EH (cell line): ENCODE results near the gene SAMD7.

ENCODE experiments used
- DNase-seq: peaks from one replicate; pipeline ENCODE4 v3.0.0-alpha.2; 2015; ENCODE audit warnings: low read depth

The SAMD7 gene, protein sequence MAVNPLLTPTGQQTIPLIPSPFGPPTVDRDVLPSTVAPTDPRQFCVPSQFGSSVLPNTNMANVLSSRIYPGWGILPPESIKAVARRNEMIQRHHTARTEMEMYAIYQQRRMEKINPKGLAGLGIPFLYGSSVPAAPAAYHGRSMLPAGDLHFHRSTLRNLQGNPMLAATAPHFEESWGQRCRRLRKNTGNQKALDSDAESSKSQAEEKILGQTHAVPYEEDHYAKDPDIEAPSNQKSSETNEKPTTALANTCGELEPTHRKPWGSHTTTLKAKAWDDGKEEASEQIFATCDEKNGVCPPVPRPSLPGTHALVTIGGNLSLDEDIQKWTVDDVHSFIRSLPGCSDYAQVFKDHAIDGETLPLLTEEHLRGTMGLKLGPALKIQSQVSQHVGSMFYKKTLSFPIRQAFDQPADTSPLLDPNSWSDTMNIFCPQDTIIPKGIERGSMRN

DNA sequence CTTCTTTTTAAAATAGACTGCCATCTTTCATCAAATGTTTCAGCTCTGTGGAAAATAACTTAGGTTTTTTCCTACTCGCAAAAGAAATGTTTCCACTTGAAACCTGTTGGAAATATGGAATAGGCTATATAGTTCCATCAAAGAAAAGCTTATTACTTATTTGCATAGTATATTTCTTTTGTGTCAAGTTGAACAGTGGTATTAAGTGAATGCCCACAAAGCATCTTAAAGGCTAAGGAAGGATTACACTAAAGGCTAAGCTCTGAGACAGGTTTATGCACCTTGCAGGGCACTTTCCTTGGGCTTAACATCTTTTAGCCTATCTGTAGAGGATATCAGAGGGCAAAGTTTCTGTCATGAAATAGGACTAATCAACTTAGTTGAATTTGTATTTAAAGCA lies at the start of gene SAMD7:
SAMD7 (plus strand) TSS at position 301 of the 400 bp plus-strand sequence. CDS start 7,927 bp downstream, outside the sequence.
- no peak for DNase-seq

DNA sequence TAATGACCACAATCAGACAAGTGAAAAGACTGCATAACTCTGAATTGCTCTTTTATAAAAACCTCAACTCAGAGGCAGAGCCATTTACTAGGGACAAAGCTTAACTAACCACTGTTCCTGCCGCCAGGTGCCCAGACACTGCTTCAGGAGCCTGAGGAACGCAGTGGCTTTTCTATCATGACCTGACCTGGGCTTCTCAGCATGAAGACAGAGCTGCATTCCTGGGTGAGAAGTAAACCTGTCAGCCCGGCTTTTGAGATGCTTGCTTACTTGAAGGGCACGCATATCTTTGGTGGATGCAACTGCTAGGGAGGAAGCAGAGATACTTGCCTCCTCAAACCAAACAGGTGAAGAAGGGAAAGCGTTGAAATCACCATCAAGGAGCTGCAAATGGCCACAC lies 49.5 kb upstream of the SAMD7 start:
- DNase-seq, result no peak

DNA sequence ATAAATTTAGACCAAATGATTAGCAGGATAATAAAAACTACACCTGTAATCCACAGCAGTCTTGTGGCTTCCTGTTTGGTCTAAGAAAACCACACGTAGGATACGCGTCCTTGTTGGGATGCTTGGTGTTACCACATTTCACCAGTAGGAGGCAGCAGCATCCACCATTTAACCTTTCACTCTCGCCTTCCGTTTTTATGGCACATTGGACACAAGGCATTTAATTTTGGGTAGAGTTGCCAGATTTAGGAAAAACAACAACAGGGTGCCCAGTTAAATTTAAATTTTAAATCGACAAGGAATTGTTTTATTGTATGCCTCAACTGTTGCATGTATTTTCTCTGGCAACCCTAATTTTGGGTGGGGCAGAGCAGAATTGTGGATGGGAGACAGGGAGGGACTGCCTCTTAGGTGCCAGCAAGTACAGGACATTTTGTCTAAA lies 47.9 kb upstream of the SAMD7 start:
- DNase-seq, result peak; percentile 65

DNA sequence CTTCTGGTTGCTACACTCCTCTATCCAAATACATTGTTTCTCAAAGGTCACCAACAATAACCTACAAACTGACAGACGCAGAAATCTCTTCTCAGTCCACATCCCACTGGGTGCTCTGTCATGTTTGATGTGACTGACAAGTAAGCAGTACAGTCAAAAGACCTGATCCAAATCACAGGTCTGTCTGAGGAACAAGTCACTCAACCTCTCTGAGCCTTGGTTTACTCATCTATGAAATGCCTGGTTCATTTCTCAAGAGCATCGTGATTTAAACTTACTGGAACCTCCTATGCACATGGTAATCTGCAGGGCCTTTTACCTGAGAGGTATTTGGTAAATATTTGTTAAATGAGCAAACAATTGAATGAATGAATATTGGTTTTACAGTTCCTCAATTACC lies 47.1 kb upstream of the SAMD7 start:
- DNase-seq, result no peak

DNA sequence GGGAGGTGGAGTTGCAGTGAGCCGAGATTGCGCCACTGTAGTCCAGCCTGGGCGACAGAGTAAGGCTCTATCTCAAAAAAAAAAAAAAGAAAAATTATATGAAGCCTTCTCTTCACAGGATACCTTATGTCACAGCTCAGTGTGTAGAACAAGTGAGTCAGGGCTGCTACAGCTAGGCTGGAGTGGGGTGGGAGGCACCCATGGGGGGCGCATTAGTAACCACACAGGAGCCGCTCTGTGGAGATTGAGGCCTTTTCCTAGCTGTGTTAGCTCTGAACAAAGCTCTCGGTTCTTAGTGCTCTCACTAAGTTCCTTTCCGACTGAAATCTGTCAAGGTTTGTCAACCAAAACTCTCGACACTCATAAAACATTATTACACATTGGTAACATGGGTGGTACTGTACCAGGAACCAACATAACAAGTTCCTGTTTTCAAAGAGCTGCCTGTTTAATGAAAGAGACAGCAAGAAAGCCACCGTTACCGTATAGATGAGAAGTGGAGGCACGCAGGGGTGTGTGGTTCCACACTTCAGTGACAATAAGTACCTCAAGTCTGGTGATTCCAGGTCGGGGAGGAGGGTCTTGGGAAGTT lies 46.1 kb upstream of the SAMD7 start:
- DNase-seq, result no peak

DNA sequence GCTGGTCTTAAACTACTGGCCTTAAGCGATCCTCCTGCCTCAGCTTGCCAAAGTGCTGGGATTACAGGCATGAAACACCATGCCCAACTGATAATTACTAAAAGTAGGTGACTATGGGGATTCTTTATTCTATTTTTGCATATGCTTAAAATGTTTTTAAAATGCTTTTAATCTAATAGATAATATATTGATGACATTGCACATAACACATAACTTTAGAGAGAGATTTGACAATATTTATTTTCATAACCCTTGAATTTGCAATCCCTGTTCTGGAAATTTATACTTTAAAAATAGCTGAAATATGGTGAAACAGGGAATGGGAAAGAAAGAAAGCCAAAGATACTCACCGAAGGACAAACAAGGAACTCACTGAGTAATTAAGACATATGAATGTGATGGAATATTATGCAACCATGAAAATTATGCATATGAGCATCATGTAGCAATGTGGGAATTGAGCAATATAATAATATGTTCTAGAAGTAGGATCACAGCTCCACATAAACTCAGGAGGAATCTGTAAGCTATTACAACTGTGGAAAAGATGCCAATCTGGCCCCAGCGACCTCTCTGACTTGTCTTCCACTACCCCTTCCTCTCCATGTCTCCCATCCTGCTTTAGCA lies 43.7 kb upstream of the SAMD7 start:
- no peak for DNase-seq

DNA sequence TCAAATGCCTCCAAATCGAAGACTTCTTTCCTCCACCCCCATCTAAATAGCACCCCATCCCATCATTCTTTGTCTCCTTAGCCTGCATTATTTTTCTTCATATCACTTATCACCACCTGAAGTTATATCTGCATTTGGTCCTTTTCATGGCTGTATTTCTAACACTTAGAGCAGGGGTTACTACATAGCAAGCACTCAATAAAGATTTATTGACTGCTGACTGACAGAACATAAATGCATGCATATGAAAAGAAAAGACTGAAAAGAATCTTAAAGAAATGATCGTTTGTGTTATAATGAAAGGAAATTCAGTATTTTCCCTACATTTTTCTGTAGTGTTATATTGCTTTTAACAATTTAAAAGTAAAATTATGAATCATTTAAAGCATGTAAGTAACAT lies 43.0 kb upstream of the SAMD7 start:
- no peak for DNase-seq

DNA sequence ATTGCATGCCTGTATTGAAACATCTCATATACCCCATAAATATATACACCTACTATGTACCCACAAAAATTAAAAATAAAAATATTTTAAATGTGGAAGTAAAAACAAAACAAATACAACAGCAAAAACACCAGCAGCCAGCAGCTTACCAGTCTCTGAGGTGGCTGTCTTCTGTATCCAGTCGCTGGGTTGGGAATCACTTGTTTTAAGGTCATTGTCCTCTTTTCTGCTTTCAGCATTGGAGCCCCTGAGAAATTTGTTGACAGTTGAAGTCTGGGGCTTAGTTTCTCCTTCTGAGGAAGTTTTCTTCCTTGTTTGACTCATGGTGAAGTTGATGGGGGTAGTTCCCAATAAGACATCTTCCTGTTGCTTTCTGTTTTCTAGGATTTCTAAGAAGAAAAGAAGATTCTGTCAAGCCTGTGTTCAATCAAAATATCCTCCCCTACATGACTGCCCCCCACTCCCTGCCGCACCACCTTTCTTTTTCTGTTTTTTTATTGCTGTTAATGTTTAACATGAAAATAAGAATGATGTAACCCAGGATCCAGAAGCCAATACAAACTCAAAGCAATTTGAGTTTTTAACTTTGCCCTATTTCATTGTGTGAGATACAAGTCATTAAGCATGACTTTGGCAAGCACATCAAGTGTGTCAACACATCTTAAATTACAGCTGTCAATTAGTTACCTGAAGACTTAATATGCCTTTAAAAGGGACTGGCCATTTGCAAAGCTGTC lies 41.7 kb upstream of the SAMD7 start, which contains the start of gene LRRC31:
LRRC31 (minus strand) TSS at position 452 of the 737 bp plus-strand sequence; CDS start at position 324, 128 bp downstream.
- no peak for DNase-seq

DNA sequence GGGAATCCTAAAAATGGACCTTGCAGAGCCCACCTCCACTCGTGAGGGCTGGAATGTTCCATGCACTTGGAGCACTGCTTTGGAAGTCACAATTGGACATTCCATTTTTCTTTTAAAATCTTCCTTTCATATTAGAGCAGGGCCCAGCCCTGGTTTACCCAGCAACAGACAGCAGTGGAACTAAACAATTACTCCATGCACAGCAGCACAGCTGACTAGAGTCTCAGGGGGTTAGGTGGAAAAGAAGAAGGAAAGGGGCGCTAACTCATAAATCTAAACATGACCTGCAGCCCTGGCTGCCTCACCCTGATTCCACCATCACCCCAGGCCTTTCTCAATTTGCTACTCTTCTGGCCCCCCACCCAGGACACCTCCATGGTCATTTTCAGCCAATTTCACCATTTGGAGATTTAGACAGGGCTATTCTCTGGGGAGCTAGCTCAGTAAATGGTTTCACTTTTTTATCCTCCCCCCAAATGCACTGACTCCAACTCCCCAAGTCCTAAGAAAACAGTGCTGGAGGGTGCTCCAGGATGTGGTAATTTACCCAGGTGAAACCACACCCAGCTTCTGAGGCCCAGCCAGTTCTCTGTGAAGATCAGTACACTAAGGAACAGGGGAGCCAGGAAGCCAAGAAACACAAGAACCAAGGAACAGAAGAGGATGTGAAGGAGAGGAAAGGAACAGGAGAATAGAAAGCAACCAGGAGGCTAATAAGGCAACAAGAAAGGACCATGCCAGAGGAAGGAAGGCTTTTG lies 40.1 kb upstream of the SAMD7 start:
- DNase-seq, result no peak

DNA sequence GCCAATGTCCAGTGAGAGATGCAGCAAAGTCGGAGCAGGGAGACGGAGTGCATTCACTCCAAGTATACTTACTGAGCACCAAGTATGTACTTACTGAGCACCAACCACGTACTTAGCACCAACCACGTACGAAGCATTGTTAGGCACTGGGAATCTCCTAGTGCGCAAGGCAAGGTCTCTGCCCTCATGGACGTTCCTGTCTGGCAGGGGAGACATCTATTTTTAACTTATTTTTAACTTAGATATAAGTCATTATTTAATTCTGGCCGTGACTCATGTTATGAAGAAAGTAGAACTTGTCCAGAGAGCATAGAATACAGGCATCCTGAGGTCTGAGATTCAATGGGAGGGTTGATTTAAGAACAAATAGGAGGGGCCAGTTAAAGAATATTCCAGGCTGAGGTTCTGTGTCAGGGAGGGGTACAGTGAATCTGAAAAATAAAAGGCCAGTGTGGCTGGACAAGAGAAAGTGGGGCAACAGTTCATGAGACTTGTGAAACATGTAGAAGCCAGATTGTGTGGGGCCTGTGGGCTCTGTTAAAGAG lies 32.3 kb upstream of the SAMD7 start:
- no peak for DNase-seq

DNA sequence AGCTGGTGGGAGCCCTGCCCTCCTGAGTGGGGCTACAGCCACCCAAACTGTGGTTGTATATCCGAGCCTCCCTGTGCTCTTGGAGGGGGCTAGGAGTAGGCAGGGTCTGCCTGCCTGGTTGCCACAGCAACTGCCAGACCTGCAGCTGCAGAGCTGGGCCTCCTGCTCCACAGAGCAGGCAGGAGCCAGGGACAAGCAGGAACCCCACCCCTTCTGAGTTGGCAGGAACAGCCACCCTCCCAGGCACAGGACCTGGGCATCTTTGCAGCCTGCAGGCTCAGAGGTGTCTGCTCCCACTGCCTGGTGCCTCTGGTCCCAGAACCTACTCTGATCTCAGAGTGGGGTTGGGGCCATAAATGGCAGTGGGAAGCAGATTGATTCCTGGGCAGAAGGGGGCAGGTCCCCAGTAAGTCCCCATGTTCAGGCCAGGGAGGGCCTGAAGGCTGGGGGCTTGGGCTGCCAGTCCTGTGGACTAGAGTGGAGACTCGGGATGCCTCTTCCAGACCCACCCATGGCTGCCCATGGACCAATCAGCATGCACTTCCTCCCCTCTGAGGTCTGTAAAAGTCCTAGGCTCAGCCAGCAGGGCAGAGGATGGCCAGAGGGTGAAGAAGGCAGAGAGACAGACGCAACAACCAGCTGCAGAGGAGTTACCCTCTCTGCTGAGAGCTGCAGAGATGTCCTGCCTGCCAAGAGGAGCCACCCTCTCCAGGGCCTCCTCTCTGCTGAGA lies 31.4 kb upstream of the SAMD7 start:
- no peak for DNase-seq

DNA sequence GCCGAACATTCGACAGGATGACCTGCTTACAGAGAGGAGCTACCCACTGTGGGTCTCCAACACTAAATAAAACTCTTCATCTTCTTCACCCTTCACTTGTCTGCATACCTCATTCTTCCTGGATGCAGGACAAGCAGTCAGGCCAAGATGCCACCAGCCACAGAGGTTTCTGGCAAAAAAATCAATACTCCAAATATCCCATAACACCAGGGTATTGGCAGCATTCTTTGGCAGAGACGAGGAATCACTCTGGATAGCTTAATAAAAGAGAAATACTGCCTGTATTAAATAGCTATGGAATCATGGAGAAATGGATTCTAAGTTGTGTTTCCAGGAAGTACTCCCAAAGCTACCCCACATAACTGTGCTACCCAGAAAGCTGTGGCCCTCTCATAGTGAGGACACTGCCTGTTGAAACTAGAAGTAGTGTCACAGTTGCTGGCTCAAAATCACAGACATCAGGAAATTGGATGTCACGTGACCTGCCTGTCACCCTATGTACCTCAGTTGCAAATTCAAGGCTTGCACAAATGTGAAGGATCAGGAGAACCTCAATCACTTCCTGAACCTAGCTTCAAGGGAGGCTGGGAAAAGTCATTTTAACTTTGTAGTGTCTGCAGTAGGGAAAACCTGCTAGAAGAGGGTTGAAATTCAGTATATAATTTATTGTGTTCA lies 30.7 kb upstream of the SAMD7 start:
- DNase-seq, result no peak

DNA sequence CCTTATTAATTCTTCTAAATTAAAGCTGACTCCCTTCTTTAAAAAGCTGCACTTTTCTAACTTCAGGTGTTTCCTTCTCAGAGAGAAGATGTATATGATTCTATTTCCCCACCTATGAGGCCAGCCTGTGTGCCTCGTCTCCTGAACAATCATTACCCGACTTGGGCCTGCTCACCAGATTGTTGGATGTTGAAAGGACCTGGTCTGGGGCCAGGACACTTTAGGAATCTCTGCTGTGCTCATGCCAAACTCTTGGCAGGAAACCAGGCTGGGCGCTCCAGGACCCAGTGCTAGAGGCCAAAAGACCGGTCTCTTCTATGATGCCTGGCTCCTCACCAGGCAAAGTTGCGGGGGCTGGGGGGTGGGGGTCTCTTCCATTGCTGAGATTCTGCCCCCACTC lies 24.7 kb upstream of the SAMD7 start:
- DNase-seq, result peak; percentile 47

DNA sequence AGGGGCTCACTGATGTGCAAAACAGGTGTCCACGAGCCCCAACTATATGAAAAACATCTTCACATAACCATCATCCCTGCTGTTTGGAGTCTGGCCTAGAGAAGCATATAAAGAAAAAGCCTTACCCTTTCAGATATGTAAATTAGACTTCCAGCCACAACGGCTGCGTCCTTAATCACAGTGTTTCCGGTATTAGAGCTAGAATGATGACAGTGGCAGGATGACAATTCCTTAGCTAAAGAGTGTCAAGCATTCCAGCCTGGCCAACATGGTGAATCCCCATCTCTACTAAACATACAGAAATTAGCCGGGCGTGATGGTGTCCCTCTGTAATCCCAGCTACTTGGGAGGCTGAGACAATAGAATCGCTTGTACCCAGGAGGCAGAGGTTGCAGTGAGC lies 19.5 kb upstream of the SAMD7 start:
- no peak for DNase-seq

DNA sequence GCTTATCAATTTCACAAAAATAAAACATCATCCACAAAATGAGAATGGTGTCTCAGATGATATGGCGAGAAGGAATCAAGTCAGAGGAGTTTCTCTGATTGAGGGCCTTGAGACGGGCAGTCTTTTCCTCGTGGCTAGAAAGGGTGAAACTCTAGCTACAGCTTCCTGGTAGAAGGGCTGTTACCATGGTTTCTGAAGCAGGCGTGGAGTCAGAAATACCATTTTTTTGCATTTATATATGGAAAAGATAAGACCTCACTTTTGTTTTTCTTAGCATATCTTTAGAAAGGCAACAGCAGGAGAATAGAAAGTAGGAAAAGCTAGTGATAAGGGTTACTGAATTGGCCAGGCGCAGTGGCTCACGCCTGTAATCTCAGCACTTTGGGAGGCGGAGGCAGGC lies 17.3 kb upstream of the SAMD7 start:
- DNase-seq, result no peak

DNA sequence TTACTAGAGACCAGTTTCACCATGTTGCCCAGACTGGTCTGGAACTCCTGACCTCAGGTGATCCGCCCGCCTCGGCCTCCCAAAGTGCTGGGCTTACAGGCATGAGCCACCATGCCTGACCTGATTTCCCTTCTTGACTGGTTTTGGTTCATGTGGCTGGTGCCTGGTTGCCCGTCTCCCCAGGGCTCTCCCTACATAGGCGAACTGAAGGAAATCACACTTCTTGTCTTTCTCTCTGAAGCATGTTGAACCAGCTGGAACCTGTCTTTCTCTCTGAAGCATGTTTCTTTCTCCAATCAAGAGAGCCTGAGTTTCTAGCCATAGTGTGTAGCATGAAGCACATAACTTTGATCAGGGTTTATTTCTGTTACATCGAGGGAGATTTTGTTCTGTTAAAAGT lies 16.3 kb upstream of the SAMD7 start:
- no peak for DNase-seq

DNA sequence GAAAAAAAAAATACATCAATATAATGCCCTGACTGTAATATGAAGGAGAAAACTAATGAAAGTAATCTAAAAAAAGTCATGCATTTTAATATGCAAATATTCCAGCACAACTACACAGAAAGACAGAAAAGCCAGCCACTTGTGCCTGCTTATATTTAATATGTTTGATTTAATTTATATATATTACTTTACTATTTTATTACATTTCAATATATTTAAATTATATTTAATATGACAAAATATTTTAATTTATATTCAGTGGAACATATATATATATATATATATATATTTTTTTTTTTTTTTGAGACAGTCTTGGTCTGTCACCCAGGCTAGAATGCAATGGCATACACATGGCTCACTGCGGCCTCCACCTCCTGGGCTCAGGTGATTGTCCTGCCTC lies 14.1 kb upstream of the SAMD7 start:
- DNase-seq, result no peak

DNA sequence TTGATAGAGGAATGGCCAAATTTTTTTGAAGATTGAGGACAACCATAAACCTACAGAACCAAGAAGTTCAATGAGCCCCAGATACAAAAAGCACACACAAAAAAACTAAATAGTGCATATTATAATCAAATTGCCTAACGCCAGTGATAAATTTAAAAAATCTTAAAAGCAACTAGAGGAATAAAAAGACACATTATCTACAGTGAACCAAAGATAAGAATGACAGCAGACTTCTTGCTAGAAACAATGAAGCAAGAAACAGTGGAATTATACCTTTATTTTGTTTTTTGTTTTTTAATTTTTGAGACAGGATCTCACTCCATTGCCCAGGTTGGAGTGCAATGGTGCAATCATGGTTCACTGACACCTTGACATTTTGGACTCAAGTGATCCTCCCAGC lies 9.9 kb upstream of the SAMD7 start:
- DNase-seq, result no peak

DNA sequence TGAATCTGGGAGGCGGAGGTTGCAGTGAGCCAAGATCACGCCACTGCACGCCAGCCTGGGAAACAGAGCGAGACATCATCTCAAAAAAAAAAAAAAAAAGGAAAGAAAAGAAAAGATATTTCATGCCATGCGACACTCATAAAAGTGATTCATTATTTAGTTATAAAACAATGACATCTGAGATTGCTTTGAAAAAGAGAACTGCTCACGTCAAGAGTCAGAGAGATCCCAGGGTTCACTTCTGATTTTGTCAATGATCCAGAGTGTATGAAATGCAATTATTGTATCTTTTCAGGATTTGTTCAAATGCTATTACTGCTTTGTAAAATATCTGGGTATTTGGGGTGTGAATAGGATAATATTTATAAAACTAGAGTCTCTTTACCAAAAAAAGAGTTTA lies 6.0 kb upstream of the SAMD7 start:
- DNase-seq, result no peak

DNA sequence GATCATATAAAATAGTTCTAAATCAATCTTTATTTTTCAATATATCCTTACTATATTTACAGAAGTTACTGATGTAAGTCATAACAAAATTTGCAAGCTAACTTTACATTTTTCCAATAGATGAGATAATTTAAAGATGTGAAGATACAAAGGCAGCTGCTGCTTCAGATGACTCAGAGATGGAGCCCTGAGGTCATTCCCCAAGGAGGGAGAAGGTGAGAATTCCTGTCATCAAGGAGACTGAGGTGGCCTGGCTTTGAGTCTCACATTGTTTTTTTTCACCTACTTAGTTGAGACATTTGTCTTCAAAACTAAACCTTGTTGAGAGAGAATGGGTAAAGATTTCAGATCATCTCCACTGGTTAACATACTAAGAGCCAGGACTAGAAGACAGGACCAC lies 3.9 kb upstream of the SAMD7 start:
- no peak for DNase-seq
